Calu3 (cell line): ENCODE measurements around the gene SCP2D1. TPM values are rescaled to one million over a fixed set of nuclear protein-coding genes. Genes with fewer than 3 reads are reported as not detected.

Experiments used
- BruUV-seq: library from RNA; stranded (reverse); fragments of 400-500 nt; replicated peaks from 2 replicates; lab custom pipeline; 2021; lab: Mats Ljungman, UMichigan
- CTCF ChIA-PET: fragments of 300-600 bp; sonication (Branson Sonifier 250); formaldehyde crosslinking; loops from one replicate; lab custom pipeline; 2022; ENCODE audit warnings: antibody characterized with exemption; lab: Charles Lee
- DNase-seq: peaks from one replicate; pipeline ENCODE4 v3.0.0; 2022
- H3K27ac Mint-ChIP-seq: one replicate; pipeline ENCODE4 v1.8.0; 2022; ENCODE audit warnings: mixed read lengths; ENCODE audit not compliant: unreplicated experiment
- H3K27me3 Mint-ChIP-seq: one replicate; pipeline ENCODE4 v1.8.0; 2022; ENCODE audit warnings: mixed read lengths; ENCODE audit not compliant: unreplicated experiment
- H3K36me3 Mint-ChIP-seq: one replicate; pipeline ENCODE4 v1.8.0; 2022; ENCODE audit warnings: mild to moderate bottlenecking, moderate library complexity, mixed read lengths; ENCODE audit not compliant: insufficient read depth, unreplicated experiment
- H3K4me1 Mint-ChIP-seq: one replicate; pipeline ENCODE4 v1.8.0; 2022; ENCODE audit warnings: mild to moderate bottlenecking, low read depth, mixed read lengths; ENCODE audit not compliant: unreplicated experiment
- H3K4me3 Mint-ChIP-seq: one replicate; pipeline ENCODE4 v1.8.0; 2022; ENCODE audit warnings: mild to moderate bottlenecking, low read depth, moderate library complexity, mixed read lengths; ENCODE audit not compliant: unreplicated experiment
- H3K9me3 Mint-ChIP-seq: one replicate; pipeline ENCODE4 v1.8.0; 2022; ENCODE audit warnings: low read depth, mixed read lengths; ENCODE audit not compliant: unreplicated experiment
- CTCF ChIP-seq: fragments of 200-600 bp; IDR thresholded peaks from one replicate; pipeline ENCODE4 v1.8.0; 2022; ENCODE audit warnings: antibody characterized with exemption; ENCODE audit not compliant: unreplicated experiment
- intact Hi-C: fragments of 100-400 bp; cut with micrococcal nuclease; formaldehyde crosslinking; loops from one replicate; pipeline ENCODE4 v1.10.0; 2022; ENCODE audit not compliant: unreplicated experiment
- total RNA-seq: library from RNA; stranded (reverse); gene quantifications from 2 replicates; pipeline ENCODE4 v1.2.3, GENCODE V29; 2022

Gene SCP2D1
- total RNA-seq, 1 experiment from 2014 or later = not detected

GRCh38 chr20:18831830-18832499 is 18.4 kb downstream of the SCP2D1 start:
- H3K36me3 Mint-ChIP-seq = no peaks in the 10 kb centered on the region
- DNase-seq = no peak
- H3K9me3 Mint-ChIP-seq = no peaks in the 10 kb centered on the region
- no peak overlapping the region for H3K4me3 Mint-ChIP-seq
- peaks cover 8% of the 10 kb centered on the region for H3K27me3 Mint-ChIP-seq
- intact Hi-C loops = no loop called here
- CTCF ChIA-PET = no interaction called here
- no peaks in the 10 kb centered on the region for H3K4me1 Mint-ChIP-seq
- H3K27ac Mint-ChIP-seq = no peak overlapping the region
- no TSS peak for BruUV-seq
- TF ChIP-seq CTCF = no peak

- intact Hi-C loops = no loop called here
- no peak overlapping the region for H3K27ac Mint-ChIP-seq
- no TSS peak for BruUV-seq
- H3K4me3 Mint-ChIP-seq = no peak overlapping the region
- no peak for DNase-seq
- H3K36me3 Mint-ChIP-seq = no peaks in the 10 kb centered on the region
- no peaks in the 10 kb centered on the region for H3K9me3 Mint-ChIP-seq
- H3K27me3 Mint-ChIP-seq = peaks cover 8% of the 10 kb centered on the region
- CTCF ChIA-PET = no interaction called here
- H3K4me1 Mint-ChIP-seq = no peaks in the 10 kb centered on the region
- no peak for TF ChIP-seq CTCF
Measured at GRCh38 chr20:18832546-18833200, 19.1 kb downstream of the SCP2D1 start.

GRCh38 chr20:18835466-18836256 is 22.1 kb downstream of the SCP2D1 start:
- no peaks in the 10 kb centered on the region for H3K36me3 Mint-ChIP-seq
- no peak overlapping the region for H3K4me3 Mint-ChIP-seq
- no peak for DNase-seq
- CTCF ChIA-PET = no interaction called here
- TF ChIP-seq CTCF = no peak
- H3K4me1 Mint-ChIP-seq = no peaks in the 10 kb centered on the region
- intact Hi-C loops = no loop called here
- no TSS peak for BruUV-seq
- H3K27ac Mint-ChIP-seq = no peak overlapping the region
- H3K9me3 Mint-ChIP-seq = no peaks in the 10 kb centered on the region
- H3K27me3 Mint-ChIP-seq = peaks cover 8% of the 10 kb centered on the region

GRCh38 chr20:18837718-18838117 is 24.1 kb downstream of the SCP2D1 start:
- H3K4me1 Mint-ChIP-seq = no peaks in the 10 kb centered on the region
- CTCF ChIA-PET = no interaction called here
- H3K9me3 Mint-ChIP-seq = no peaks in the 10 kb centered on the region
- intact Hi-C loops = no loop called here
- no peaks in the 10 kb centered on the region for H3K36me3 Mint-ChIP-seq
- H3K4me3 Mint-ChIP-seq = no peak overlapping the region
- no peaks in the 10 kb centered on the region for H3K27me3 Mint-ChIP-seq
- TF ChIP-seq CTCF = no peak
- H3K27ac Mint-ChIP-seq = no peak overlapping the region
- no TSS peak for BruUV-seq
- no peak for DNase-seq
